CD14-positive monocyte (primary cell): ENCODE results near the gene GFM2. TPM values are rescaled to one million over a fixed set of nuclear protein-coding genes. Genes with fewer than 3 reads are reported as not detected.
"Not testable (repeated sequence)": the region's sequence is repeated elsewhere in the genome, so short reads cannot be mapped to it uniquely, and the experiment has no call there.

Experiments used
- DNase-seq, 3 donors: peaks; one replicate each; pipeline ENCODE4 v3.0.0-alpha.2; 2011 to 2022
- H2AFZ ChIP-seq: 2 replicates; pipeline ENCODE4 v1.6.0; 2012; ENCODE audit warnings: mild to moderate bottlenecking, low read depth, low read length, inconsistent platforms; ENCODE audit not compliant: insufficient read depth, poor library complexity, severe bottlenecking
- H3K27ac ChIP-seq, 2 donors: 1 replicate in 1 of 2; 2 replicates in 1 of 2; pipeline ENCODE4 v1.5.1; 2012 to 2013; ENCODE audit warnings: low read length in 2 of 2, control low read depth in 1 of 2, inconsistent platforms in 1 of 2, low read depth in 1 of 2, mild to moderate bottlenecking in 1 of 2
- H3K27me3 ChIP-seq, 2 donors: one replicate each; pipeline versions ENCODE4 v1.6.0 to v1.6.1; 2011 to 2013; ENCODE audit warnings: low read length in 2 of 2; ENCODE audit not compliant: control insufficient read depth in 2 of 2, insufficient read depth in 2 of 2
- H3K36me3 ChIP-seq, 2 donors: replicated peaks in 1 of 2; 1 replicate in 1 of 2; 2 replicates in 1 of 2; pipeline versions ENCODE4 v1.5.1 to v1.6.1; 2012 to 2013; ENCODE audit warnings: low read length in 2 of 2, control low read depth in 1 of 2, inconsistent platforms in 1 of 2, mild to moderate bottlenecking in 1 of 2; ENCODE audit not compliant: insufficient read depth in 2 of 2, control insufficient read depth in 1 of 2
- H3K4me1 ChIP-seq, 2 donors: 1 replicate in 1 of 2; 2 replicates in 1 of 2; pipeline versions ENCODE4 v1.5.1 to v1.6.1; 2012 to 2013; ENCODE audit warnings: low read length in 2 of 2, control low read depth in 1 of 2, inconsistent platforms in 1 of 2, mild to moderate bottlenecking in 1 of 2, moderate library complexity in 1 of 2; ENCODE audit not compliant: insufficient read depth in 2 of 2, control insufficient read depth in 1 of 2
- H3K4me2 ChIP-seq: replicated peaks from 2 replicates; pipeline ENCODE3; 2012; ENCODE audit warnings: low read length, moderate library complexity, mild to moderate bottlenecking; ENCODE audit not compliant: poor library complexity, severe bottlenecking; ENCODE audit errors: extremely low read depth
- H3K4me3 ChIP-seq, 3 experiments: fragments of 200-600 bp in 1 of 3; sonication (generic) in 1 of 3; replicated peaks in 1 of 3; 1 replicate in 2 of 3; 2 replicates in 1 of 3; pipeline ENCODE4 v1.5.1; 2011 to 2013; ENCODE audit warnings: low read length in 3 of 3, mild to moderate bottlenecking in 3 of 3, control low read depth in 2 of 3, low read depth in 2 of 3, inconsistent platforms in 1 of 3, moderate library complexity in 1 of 3
- H3K79me2 ChIP-seq: 2 replicates; pipeline ENCODE4 v1.6.0; 2012; ENCODE audit warnings: mild to moderate bottlenecking, control low read depth, inconsistent platforms, low read length, moderate library complexity; ENCODE audit not compliant: insufficient read depth
- H3K9ac ChIP-seq: 2 replicates; pipeline ENCODE4 v1.6.0; 2017; ENCODE audit warnings: low read length, mild to moderate bottlenecking; ENCODE audit not compliant: insufficient read depth, poor library complexity, severe bottlenecking
- H3K9me3 ChIP-seq, 2 donors: replicated peaks in 1 of 2; 1 replicate in 1 of 2; 2 replicates in 1 of 2; pipeline versions ENCODE4 v1.5.1 to v1.6.1; 2012 to 2013; ENCODE audit warnings: low read length in 2 of 2, control low read depth in 1 of 2; ENCODE audit not compliant: control insufficient read depth in 1 of 2, insufficient read depth in 1 of 2
- H4K20me1 ChIP-seq: 2 replicates; pipeline ENCODE4 v1.6.0; 2012; ENCODE audit warnings: mild to moderate bottlenecking, low read length, control low read depth, moderate library complexity; ENCODE audit not compliant: insufficient read depth
- H3K27ac Mint-ChIP-seq, 7 donors: one replicate each; pipeline ENCODE4 v1.8.0; 2020; ENCODE audit warnings: mild to moderate bottlenecking in 7 of 7, mixed read lengths in 7 of 7, moderate library complexity in 6 of 7, inconsistent platforms in 2 of 7
- H3K27me3 Mint-ChIP-seq, 3 donors: one replicate each; pipeline ENCODE4 v1.8.0; 2021 to 2022; ENCODE audit warnings: low read depth in 3 of 3, mild to moderate bottlenecking in 3 of 3, mixed read lengths in 3 of 3, moderate library complexity in 3 of 3, inconsistent platforms in 1 of 3
- H3K36me3 Mint-ChIP-seq, 2 donors: one replicate each; pipeline ENCODE4 v1.8.0; 2020; ENCODE audit warnings: mixed read lengths in 2 of 2, inconsistent platforms in 1 of 2, mild to moderate bottlenecking in 1 of 2
- H3K4me1 Mint-ChIP-seq: one replicate; pipeline ENCODE4 v1.8.0; 2020; ENCODE audit warnings: mild to moderate bottlenecking, mixed read lengths
- H3K4me3 Mint-ChIP-seq, 2 donors: one replicate each; pipeline ENCODE4 v1.8.0; 2020; ENCODE audit warnings: mild to moderate bottlenecking in 2 of 2, mixed read lengths in 2 of 2, moderate library complexity in 1 of 2
- H3K9me3 Mint-ChIP-seq, 7 donors: one replicate each; pipeline ENCODE4 v1.8.0; 2020 to 2022; ENCODE audit warnings: mixed read lengths in 7 of 7, mild to moderate bottlenecking in 6 of 7, moderate library complexity in 6 of 7, inconsistent platforms in 2 of 7
- WGBS: methylation state at CpG from one replicate; pipeline ENCODE4 v1.1.5; 2013; ENCODE audit warnings: missing lambda C conversion rate; ENCODE audit not compliant: insufficient coverage; 5-methylcytosine and 5-hydroxymethylcytosine counted together
- intact Hi-C, 2 donors: fragments of 100-400 bp; cut with micrococcal nuclease; formaldehyde crosslinking; loops; one replicate each; pipeline versions ENCODE4 v1.15.0 to v1.15.1; 2023
- polyA plus RNA-seq, 3 donors: library from polyadenylated mRNA; depleted of rRNA in 1 of 3; unstranded in 2 of 3; stranded (reverse) in 1 of 3; fragments of 300-500 nt in 2 of 3; fragments of >200 nt in 1 of 3; fragmentation: Illumina TruSeq in 2 of 3; gene quantifications; 1 replicate in 2 of 3; 2 replicates in 1 of 3; pipeline ENCODE4 v1.2.3, GENCODE V29; 2012 to 2021
- TF ChIP-seq, protein P1 (sequence below): fragments of 200-600 bp; IDR thresholded peaks from one replicate; pipeline ENCODE4 v1.8.0; 2022; ENCODE audit warnings: antibody characterized with exemption, mild to moderate bottlenecking

The GFM2 gene
- polyA plus RNA-seq, 3 donors, result 9.3 to 11.3 (median 10.6) TPM

DNA sequence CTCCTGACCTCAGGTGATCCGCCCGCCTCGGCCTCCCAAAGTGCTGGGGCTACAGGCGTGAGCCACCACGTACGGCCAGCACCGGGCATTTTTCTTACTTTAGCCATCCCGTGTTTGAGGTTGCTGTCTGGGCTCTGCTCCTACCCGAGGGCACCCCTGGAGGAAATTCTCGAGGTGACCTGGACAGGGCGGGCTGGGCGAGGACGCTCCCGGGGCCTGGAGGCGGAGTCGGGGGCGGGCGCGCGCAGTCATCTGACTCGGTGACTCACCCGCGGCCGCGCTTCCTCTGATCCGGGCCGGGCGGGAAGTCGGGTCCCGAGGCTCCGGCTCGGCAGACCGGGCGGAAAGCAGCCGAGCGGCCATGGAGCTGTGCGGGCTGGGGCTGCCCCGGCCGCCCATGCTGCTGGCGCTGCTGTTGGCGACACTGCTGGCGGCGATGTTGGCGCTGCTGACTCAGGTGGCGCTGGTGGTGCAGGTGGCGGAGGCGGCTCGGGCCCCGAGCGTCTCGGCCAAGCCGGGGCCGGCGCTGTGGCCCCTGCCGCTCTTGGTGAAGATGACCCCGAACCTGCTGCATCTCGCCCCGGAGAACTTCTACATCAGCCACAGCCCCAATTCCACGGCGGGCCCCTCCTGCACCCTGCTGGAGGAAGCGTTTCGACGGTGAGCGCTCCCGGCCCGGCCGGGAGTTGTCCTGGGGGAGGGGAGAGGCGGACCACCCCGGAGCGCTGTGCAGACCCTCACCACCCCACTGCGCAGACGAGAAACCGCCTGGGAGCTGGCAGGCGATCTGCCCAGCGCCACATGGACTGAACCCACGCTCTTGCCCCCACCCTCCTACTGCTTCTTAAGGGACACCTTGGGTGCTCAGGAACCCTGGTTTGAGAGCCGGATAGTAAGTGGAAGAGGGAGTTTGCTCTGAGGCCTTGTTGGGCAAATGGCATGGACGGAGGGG lies 81.7 kb downstream of the GFM2 start, which contains the start of gene HEXB:
HEXB (plus strand) TSS at position 334 of the 952 bp plus-strand sequence; CDS start at position 362, 28 bp downstream.
- Histone ChIP-seq H3K36me3 (peaks cover 17 to 19% of the 10 kb centered on the region in 2 donors), H4K20me1 (peaks cover 44% of the 10 kb centered on the region), H3K9ac (peak within 1 kb of the TSS; percentile 100), H3K4me3 (peak within 1 kb of the TSS; percentile 94 to 99 (median 97)), H3K4me1 (peaks cover 20 to 21% of the 10 kb centered on the region in 2 donors), H3K27me3 (no peaks in the 10 kb centered on the region), H3K4me2 (peak within 1 kb of the TSS; percentile 99), H2AFZ (peak within 1 kb of the TSS; percentile 75), H3K27ac (peak within 1 kb of the TSS; percentile 94 to 100), H3K79me2 (peaks cover 52% of the 10 kb centered on the region), H3K9me3 (no peaks in the 10 kb centered on the region)
- TF ChIP-seq, protein P1, sequence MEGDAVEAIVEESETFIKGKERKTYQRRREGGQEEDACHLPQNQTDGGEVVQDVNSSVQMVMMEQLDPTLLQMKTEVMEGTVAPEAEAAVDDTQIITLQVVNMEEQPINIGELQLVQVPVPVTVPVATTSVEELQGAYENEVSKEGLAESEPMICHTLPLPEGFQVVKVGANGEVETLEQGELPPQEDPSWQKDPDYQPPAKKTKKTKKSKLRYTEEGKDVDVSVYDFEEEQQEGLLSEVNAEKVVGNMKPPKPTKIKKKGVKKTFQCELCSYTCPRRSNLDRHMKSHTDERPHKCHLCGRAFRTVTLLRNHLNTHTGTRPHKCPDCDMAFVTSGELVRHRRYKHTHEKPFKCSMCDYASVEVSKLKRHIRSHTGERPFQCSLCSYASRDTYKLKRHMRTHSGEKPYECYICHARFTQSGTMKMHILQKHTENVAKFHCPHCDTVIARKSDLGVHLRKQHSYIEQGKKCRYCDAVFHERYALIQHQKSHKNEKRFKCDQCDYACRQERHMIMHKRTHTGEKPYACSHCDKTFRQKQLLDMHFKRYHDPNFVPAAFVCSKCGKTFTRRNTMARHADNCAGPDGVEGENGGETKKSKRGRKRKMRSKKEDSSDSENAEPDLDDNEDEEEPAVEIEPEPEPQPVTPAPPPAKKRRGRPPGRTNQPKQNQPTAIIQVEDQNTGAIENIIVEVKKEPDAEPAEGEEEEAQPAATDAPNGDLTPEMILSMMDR, result no peak
- H3K4me3 Mint-ChIP-seq, result peak within 1 kb of the TSS; percentile 89 to 94
- peak; percentile 92 to 93 (median 93) for DNase-seq
- H3K4me1 Mint-ChIP-seq, result peaks cover 20% of the 10 kb centered on the region
- 4% methylated on average over 58 of the region's 78 CpGs for WGBS
- intact Hi-C loops, result loop anchor here in 1 of 2 donors (5.0 kb wide), 1 partner anchor 82 kb away; the partner anchor contains the start of genes GFM2 and NSA2
- H3K9me3 Mint-ChIP-seq, result peaks cover 0 to 1% (median 0%) of the 10 kb centered on the region in 7 donors
- peak within 1 kb of the TSS; percentile 93 to 99 (median 97) for H3K27ac Mint-ChIP-seq
- H3K27me3 Mint-ChIP-seq, result peaks cover 0 to 5% (median 2%) of the 10 kb centered on the region in 3 donors
- H3K36me3 Mint-ChIP-seq, result peaks cover 16% of the 10 kb centered on the region in 2 donors

- H3K4me3 ChIP-seq, result no peak overlapping the region
- no peaks in the 10 kb centered on the region for H4K20me1 ChIP-seq
- peak overlapping the region; percentile 35 for H2AFZ ChIP-seq
- H3K9ac ChIP-seq, result no peak overlapping the region
- no peak overlapping the region for H3K27ac ChIP-seq
- no peak for DNase-seq
- Mint-ChIP-seq H3K4me1 (peaks cover 3% of the 10 kb centered on the region), H3K36me3 (no peaks in the 10 kb centered on the region), H3K9me3 (peaks cover 0 to 1% (median 0%) of the 10 kb centered on the region in 7 donors), H3K27me3 (peaks cover 0 to 7% (median 6%) of the 10 kb centered on the region in 3 donors), H3K4me3 (no peak overlapping the region), H3K27ac (no peak overlapping the region)
- H3K79me2 ChIP-seq, result peaks cover under 1% of the 10 kb centered on the region
- intact Hi-C loops, result loop anchor here in 1 of 2 donors (10.0 kb wide), 1 partner anchor 235 kb away; no protein-coding TSS in a partner anchor
- H3K9me3 ChIP-seq, result no peaks in the 10 kb centered on the region
- H3K4me2 ChIP-seq, result no peak overlapping the region
- H3K4me1 ChIP-seq, result peaks cover 0 to 3% of the 10 kb centered on the region in 2 donors
- no peaks in the 10 kb centered on the region for H3K36me3 ChIP-seq
- no peaks in the 10 kb centered on the region for H3K27me3 ChIP-seq
- WGBS, result 57% methylated on average over 2 of the region's 4 CpGs
- TF ChIP-seq, protein P1, result no peak
Measured at GRCh38 chr5:74679966-74680365, 87.0 kb downstream of the GFM2 start.

GRCh38 chr5:74679300-74679699 lies 87.6 kb downstream of the GFM2 start:
- H3K79me2 ChIP-seq, H3K27ac Mint-ChIP-seq, H3K4me2 ChIP-seq, H2AFZ ChIP-seq, H3K9ac ChIP-seq, H3K9me3 ChIP-seq, H3K36me3 Mint-ChIP-seq, H4K20me1 ChIP-seq, H3K9me3 Mint-ChIP-seq, H3K27me3 Mint-ChIP-seq, H3K36me3 ChIP-seq, H3K4me3 ChIP-seq, H3K4me3 Mint-ChIP-seq, DNase-seq, H3K27me3 ChIP-seq, H3K4me1 ChIP-seq, H3K4me1 Mint-ChIP-seq, H3K27ac ChIP-seq: not testable (repeated sequence)
- WGBS, result 88% methylated on average over 2 of the region's 3 CpGs
- intact Hi-C loops, result loop anchor here in 1 of 2 donors (10.0 kb wide), 1 partner anchor 236 kb away; no protein-coding TSS in a partner anchor
